Upper lobe of left lung (tissue), 4 donors: ENCODE measurements around the gene OFD1.

Experiments
- CTCF ChIP-seq, 6 experiments: fragments of 450-650 bp in 4 of 6; fragments of 200-600 bp in 2 of 6; sonication (generic) in 2 of 6; IDR thresholded peaks; one replicate each; pipeline ENCODE4 v1.5.1; 2016 to 2019; ENCODE audit warnings: antibody characterized with exemption in 6 of 6
- POLR2A ChIP-seq, 4 donors: fragments of 450-650 bp; IDR thresholded peaks; one replicate each; pipeline ENCODE4 v1.5.1; 2016 to 2017; ENCODE audit warnings: antibody characterized with exemption in 4 of 4, mild to moderate bottlenecking in 2 of 4

GRCh38 chrX:13778916-13779315 lies 44.4 kb downstream of the OFD1 start:
- TF ChIP-seq POLR2A (IDR thresholded peaks at IDR 0.05) (no peak), CTCF (IDR thresholded peaks at IDR 0.05) (no peak)
